ENCODE measurements around the gene KCNH8. TPM values are rescaled to one million over a fixed set of nuclear protein-coding genes. Genes with fewer than 3 reads are reported as not detected.
"Not testable (repeated sequence)": the region's sequence is repeated elsewhere in the genome, so short reads cannot be mapped to it uniquely, and the experiment has no call there.

The KCNH8 gene
- polyA plus RNA-seq, 4 donors = 1.2 to 2.2 (median 1.3) TPM

DNA sequence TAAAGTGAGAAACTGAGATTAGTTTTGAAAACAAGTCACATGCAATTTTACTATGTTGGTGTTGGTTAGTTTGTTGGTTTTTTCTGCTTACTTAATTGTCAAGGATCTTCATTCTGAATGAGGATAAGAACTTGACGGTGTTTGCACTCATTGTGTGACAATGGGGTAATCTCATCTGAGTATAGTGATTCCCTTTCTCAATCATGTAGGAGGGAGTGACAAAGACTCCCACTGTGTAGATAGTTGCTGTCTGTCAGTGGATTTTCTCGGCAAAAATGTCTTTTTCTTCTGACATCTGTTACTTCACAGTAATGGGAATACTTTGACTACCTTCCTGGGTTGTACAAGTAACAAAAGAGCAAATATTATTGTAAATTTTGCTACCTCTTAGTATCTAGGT lies 23.5 kb downstream of the KCNH8 start:
- no peak for DNase-seq (ENCODE audit: low read depth in 4 of 4, low spot score in 3 of 4)

DNA sequence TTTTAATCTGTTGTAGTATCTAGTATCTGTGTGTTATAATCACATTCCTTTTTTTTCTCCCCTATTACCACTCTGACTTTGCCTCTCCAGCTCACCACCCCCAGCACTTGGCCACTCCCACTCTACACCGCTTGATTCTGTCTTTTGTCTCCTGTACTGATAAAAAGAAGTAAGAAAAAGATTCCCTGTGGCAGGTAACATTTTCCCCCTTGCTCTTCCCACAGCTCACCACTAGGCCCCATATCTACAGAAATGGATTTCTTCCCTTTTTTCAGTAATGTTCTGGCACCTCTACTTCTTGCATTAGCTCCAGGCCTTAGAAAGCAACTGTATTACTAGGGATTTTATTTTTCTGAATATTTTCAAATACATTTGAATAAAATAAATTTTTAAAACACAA lies 25.6 kb downstream of the KCNH8 start:
- DNase-seq (ENCODE audit: low read depth in 4 of 4, low spot score in 3 of 4) = no peak

- DNase-seq (ENCODE audit: low read depth in 4 of 4, low spot score in 3 of 4) = no peak
Measured at GRCh38 chr3:19183584-19183983, 35.3 kb downstream of the KCNH8 start.

DNA sequence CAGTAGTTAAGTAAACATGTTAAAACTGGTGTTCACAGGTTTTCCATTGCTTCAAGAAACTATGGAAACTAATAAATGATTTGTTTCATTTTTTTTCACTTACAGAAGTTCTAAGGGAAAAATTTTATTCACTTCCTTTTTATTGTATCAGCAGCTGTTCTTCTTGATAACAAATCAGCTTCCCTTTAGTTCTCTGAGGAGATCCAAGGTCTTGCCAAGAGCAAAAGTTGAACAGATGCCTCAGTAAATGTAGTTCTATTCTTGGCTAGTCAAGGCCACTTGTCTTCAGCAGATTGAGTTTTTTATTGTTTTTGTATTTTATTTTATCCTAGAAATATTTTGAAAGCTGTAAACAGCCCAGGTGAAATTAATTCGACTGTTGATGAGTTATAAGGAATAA lies 41.8 kb downstream of the KCNH8 start:
- DNase-seq (ENCODE audit: low read depth in 4 of 4, low spot score in 3 of 4) = no peak

DNA sequence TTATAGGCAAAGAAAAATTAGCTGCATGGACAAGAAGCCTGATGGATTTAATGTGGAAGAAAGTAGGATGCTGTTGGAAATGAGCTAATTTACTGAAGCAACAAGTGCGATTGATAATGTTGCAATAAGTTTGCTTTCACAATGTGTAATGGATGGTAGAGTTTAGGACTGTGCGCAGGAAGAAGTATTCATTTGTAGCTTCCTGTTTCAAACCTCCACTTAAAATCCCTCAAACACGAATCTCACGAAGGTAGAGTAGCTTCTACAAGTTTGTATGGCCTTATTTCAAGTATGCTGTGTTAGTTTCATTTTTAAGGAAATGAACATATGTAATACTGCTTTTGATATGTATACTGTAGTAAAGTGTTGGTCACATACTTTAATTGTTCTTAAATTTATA lies 42.3 kb downstream of the KCNH8 start:
- no peak for DNase-seq (ENCODE audit: low read depth in 4 of 4, low spot score in 3 of 4)

DNA sequence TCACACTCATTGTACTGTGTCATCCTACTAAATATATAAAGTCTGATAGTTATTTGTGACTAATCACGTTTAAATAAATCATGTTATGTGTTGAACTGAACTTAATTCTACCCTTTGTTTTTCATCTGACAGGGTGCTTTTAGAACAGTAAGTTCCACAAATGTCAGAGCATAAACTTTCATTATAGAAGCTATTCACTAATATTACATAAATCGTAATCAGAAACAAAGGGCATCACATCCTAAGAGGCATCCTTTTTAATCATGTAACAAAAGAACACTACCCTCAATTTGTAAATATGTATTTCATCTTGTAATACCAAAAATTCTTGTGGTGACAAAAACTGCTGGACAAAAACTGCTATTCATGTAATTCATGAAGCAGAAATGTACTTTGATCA lies 50.8 kb downstream of the KCNH8 start:
- DNase-seq (ENCODE audit: low read depth in 4 of 4, low spot score in 3 of 4) = no peak

- no peak for DNase-seq (ENCODE audit: low read depth in 4 of 4, low spot score in 3 of 4)
Measured at GRCh38 chr3:19202303-19202702, 54.0 kb downstream of the KCNH8 start.

GRCh38 chr3:19202754-19203153 lies 54.4 kb downstream of the KCNH8 start:
- no peak for DNase-seq (ENCODE audit: low read depth in 4 of 4, low spot score in 3 of 4)

GRCh38 chr3:19206540-19206939 lies 58.2 kb downstream of the KCNH8 start:
- no peak for DNase-seq (ENCODE audit: low read depth in 4 of 4, low spot score in 3 of 4)

GRCh38 chr3:19213603-19214220 lies 65.4 kb downstream of the KCNH8 start:
- DNase-seq (ENCODE audit: low read depth in 4 of 4, low spot score in 3 of 4) = no peak

GRCh38 chr3:19215427-19215826 lies 67.1 kb downstream of the KCNH8 start:
- DNase-seq (ENCODE audit: low read depth in 4 of 4, low spot score in 3 of 4) = no peak

DNA sequence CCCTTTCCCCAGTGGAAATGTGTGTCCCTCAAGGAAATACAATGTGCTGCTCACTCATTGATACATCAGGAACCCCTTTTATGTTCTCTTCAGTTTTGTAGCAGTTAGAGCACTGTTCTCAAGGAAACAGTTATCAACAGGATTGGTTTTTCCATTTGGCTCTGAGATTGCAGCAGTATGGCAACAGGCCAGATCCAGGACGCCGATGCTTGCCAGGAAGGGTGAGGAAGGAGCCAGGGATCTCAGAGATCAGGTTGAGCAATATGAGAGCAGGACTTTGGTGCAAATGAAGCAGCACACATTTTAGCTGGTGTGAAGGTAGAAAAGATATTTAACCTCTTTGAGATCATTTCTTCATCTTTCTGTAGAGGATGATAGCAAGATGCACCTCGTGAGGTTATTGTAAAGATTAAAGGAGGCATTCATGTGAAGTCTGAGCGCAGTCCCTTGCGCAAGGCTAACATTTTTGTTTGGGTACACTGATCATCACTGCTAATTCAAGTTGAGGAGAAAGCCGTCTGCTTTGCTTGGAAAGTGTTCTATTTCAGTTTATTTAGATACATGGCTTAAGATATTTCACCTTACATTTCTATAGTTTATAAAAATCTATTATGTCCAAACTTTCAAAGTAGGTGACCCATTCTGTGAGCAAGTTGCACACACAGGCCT lies 68.5 kb downstream of the KCNH8 start:
- DNase-seq (ENCODE audit: low read depth in 4 of 4, low spot score in 3 of 4) = no peak

DNA sequence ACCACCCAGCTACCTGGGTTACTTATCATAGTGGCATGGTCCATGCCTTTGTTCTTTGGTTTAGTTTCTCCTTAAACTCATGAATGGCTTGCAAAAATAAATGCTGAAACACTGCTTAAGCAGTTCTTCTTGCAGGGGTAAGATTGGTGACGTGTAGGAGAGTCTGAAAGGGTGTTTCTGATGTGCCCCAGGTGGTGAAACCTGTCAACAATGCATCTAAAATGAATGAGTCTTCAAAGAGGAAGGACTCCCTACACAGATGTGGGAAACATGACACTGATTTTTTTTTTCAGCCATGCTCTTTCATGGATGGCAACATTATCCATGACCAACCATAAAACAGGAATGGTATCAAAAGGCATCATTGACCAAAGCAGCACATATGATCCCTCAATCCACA lies 72.0 kb downstream of the KCNH8 start:
- DNase-seq (ENCODE audit: low read depth in 4 of 4, low spot score in 3 of 4) = peak in 1 of 4 donors; percentile 15

- no peak for DNase-seq (ENCODE audit: low read depth in 4 of 4, low spot score in 3 of 4)
Measured at GRCh38 chr3:19221081-19221480, 72.8 kb downstream of the KCNH8 start.

DNA sequence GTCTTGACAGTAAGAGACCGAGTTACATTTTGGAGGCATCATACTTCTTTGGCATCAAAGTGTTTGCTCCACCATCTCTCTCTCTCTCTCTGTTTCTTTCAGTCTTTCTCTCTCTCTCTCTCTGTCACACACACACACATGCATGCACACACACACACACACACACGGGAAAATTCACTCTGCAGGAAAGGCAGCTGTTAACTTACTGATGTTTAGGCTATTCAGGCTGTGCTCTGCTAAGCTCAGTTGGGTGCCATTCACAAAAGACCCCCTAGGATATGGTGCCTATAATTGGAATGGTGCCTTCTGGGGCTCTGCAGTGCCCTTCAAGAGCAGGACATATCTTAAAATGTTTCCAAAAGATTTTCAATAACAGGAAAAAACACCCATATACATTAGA lies 78.2 kb downstream of the KCNH8 start:
- DNase-seq (ENCODE audit: low read depth in 4 of 4, low spot score in 3 of 4) = no peak

DNA sequence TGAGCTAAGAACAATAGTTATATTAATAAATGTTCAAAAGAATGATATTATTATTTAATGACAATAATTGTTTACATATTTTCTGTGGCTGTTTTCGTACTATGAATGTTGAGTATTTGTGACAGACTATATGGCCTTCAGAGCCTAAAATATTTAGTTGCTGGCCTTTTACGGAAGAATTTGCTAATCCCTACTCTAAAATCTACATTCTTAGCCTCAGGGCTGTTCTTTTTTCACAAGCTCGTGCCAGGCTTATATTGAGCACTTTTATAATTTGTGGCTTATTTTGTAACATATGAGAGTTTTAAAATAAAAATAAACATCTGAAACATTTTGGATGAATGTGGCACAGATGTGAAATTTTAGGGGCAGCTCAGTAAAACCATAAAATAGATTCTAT lies 79.9 kb downstream of the KCNH8 start:
- DNase-seq (ENCODE audit: low read depth in 4 of 4, low spot score in 3 of 4) = no peak

DNA sequence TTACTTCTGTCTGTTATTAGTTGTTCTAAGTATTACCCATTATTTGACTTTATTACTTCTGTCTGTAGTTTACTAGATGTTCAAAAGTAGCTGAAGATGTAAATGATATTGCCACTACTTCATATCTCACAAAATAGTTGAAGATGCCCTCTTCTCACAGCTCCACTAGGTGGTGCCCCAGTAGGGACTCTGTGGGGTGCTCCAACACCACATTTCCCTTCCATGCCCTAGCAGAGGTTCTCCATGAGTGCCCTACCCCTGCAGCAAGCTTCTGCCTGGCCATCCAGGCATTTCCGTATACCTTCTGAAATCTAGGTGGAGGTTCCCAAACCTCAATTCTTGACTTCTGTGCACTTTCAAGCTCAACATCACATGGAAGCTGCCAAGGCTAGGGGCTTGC lies 80.8 kb downstream of the KCNH8 start:
- no peak for DNase-seq (ENCODE audit: low read depth in 4 of 4, low spot score in 3 of 4)

- DNase-seq (ENCODE audit: low read depth in 4 of 4, low spot score in 3 of 4) = not testable (repeated sequence)
Measured at GRCh38 chr3:19229881-19230280, 81.6 kb downstream of the KCNH8 start.

DNA sequence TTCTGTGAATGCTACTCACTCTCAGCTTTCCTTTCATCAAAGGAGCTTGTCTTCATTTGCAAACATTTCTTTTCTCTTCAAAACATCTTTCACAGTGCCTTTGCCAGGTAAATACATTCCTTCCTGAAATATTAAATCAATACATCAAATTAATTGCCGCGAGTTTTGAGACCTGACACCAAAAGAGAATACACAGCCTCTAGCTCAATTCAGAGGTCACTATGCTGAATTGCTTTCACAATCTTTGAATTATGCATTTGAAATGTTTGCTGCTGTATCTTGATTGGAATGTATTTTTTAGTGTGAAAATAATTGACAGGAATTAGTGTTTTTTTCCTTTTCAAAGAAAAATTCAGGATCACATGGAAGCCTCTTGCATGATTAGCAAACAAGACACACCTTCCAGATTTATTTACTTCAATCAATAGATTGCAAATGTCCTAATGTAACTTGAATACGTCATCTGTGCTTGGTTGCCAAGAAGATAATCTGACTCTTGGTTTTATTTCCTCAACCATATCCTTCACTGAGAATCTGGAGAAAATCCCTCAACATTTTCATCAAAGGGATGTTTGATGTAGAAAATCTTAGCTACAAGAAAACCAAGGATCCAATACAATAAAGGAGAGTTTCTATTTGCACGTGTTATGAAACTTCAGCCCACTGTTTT lies 83.6 kb downstream of the KCNH8 start:
- no peak for DNase-seq (ENCODE audit: low read depth in 4 of 4, low spot score in 3 of 4)

- no peak for DNase-seq (ENCODE audit: low read depth in 4 of 4, low spot score in 3 of 4)
Measured at GRCh38 chr3:19232566-19232965, 84.3 kb downstream of the KCNH8 start.

DNA sequence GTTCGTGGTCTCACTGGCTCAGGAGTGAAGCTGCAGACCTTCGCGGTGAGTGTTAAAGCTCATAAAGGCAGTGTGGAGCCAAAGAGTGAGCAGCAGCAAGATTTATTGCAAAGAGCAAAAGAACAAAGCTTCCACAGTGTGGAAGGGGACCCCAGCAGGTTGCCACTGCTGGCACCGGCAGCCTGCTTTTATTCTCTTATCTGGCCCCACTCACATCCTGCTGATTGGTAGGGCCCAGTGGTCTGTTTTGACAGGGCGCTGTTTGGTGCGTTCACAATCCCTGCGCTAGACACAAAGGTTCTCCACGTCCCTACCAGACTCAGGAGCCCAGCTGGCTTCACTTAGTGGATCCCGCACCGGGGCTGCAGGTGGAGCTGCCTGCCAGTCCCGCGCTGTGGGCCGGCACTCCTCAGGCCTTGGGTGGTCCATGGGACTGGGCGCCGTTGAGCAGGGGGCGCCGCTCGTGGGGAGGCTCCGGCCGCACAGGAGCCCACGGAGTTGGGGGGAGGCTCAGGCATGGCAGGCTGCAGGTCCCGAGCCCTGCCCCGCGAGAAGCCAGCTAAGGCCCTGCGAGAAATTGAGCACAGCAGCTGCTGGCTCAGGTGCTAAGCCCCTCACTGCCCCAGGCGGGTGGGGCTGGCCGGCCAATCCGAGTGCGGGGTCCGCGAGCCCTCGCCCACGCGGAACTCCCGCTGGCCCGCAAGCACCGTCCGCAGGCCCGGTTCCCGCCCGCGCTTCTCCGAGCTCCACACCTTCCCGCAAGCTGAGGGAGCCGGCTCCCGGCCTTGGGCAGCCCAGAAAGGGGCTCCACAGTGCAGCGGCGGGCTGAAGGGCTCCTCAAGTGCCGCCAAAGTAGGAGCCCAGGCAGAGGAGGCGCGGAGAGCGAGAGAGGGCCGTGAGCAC lies 85.8 kb downstream of the KCNH8 start:
- not testable (repeated sequence) for DNase-seq (ENCODE audit: low read depth in 4 of 4, low spot score in 3 of 4)

Data from left renal pelvis (tissue), 4 donors.